GM18858 (cell line): Measurements from ENCODE around the gene EVI5.
"Not testable (repeated sequence)": the region's sequence is repeated elsewhere in the genome, so short reads cannot be mapped to it uniquely, and the experiment has no call there.

ENCODE experiments used
- ATAC-seq: cut with Tn5 transposase; IDR thresholded peaks from one replicate; pipeline ENCODE4 v1.9.1; 2021; ENCODE audit not compliant: unreplicated experiment

Gene EVI5

GRCh38 chr1:92583821-92584760 lies 200.8 kb downstream of the EVI5 start:
- ATAC-seq: peak; percentile 71

- ATAC-seq: no peak
Measured at GRCh38 chr1:92577261-92577895, 207.5 kb downstream of the EVI5 start.

GRCh38 chr1:92575123-92575522 lies 209.8 kb downstream of the EVI5 start:
- ATAC-seq: no peak

GRCh38 chr1:92572520-92572919 lies 212.4 kb downstream of the EVI5 start:
- no peak for ATAC-seq

GRCh38 chr1:92571578-92571977 lies 213.3 kb downstream of the EVI5 start:
- no peak for ATAC-seq

- ATAC-seq: no peak
Measured at GRCh38 chr1:92567211-92567868, 217.6 kb downstream of the EVI5 start.

- peak; percentile 97 for ATAC-seq
Measured at GRCh38 chr1:92563457-92564216, 221.3 kb downstream of the EVI5 start.

- ATAC-seq: no peak
Measured at GRCh38 chr1:92556350-92556749, 228.6 kb downstream of the EVI5 start.

- ATAC-seq: no peak
Measured at GRCh38 chr1:92554216-92554615, 230.7 kb downstream of the EVI5 start.

- ATAC-seq: no peak
Measured at GRCh38 chr1:92551916-92552315, 233.0 kb downstream of the EVI5 start.

GRCh38 chr1:92544756-92545165 lies 240.1 kb downstream of the EVI5 start:
- ATAC-seq: no peak

GRCh38 chr1:92543131-92544055 lies 241.5 kb downstream of the EVI5 start:
- no peak for ATAC-seq

GRCh38 chr1:92538413-92539061 lies 246.4 kb downstream of the EVI5 start:
- ATAC-seq: peak; percentile 45

- peak; percentile 60 for ATAC-seq
Measured at GRCh38 chr1:92538048-92538412, 246.9 kb downstream of the EVI5 start.

GRCh38 chr1:92536980-92537884 lies 247.7 kb downstream of the EVI5 start:
- ATAC-seq: peak; percentile 51

- ATAC-seq: peak; percentile 7
Measured at GRCh38 chr1:92536211-92536979, 248.5 kb downstream of the EVI5 start.

- ATAC-seq: not testable (repeated sequence)
Measured at GRCh38 chr1:92532371-92532770, 252.5 kb downstream of the EVI5 start.

- not testable (repeated sequence) for ATAC-seq
Measured at GRCh38 chr1:92531939-92532338, 253.0 kb downstream of the EVI5 start.
